ENCODE results near the gene PUS1. TPM values are rescaled to one million over a fixed set of nuclear protein-coding genes. Genes with fewer than 3 reads are reported as not detected.
"Not testable (repeated sequence)": the region's sequence is repeated elsewhere in the genome, so short reads cannot be mapped to it uniquely, and the experiment has no call there.

PUS1 gene
- total RNA-seq, 1 experiment from 2014 or later = 77.3 TPM

GRCh38 chr12:131983554-131983953 lies 54.5 kb downstream of the PUS1 start:
- Histone ChIP-seq H3K9me2 (ENCODE audit: insufficient read depth) (no peaks in the 10 kb centered on the region), H3K27me3 (ENCODE audit: insufficient read depth, low read length) (no peaks in the 10 kb centered on the region), H3K36me3 (ENCODE audit: control insufficient read depth in 1 of 2, insufficient read depth in 2 of 2, low read length in 2 of 2) (peaks cover 25 to 27% of the 10 kb centered on the region in 2 experiments; a peak in 3 of 4 replicates), H3K4me2 (ENCODE audit: low read length) (no peak overlapping the region), H3K27ac (ENCODE audit: low read depth, low read length) (no peak overlapping the region), H3K9ac (ENCODE audit: low read length) (no peak overlapping the region), H2AFZ (ENCODE audit: low read depth, low read length, poor library complexity, severe bottlenecking) (no peak overlapping the region), H3K4me3 (replicated peaks in 1 of 2; ENCODE audit: low read depth in 1 of 2, low read length in 2 of 2) (no peak overlapping the region), H3K4me1 (ENCODE audit: control insufficient read depth in 1 of 2, insufficient read depth in 2 of 2, low read length in 2 of 2) (no peaks in the 10 kb centered on the region), H4K20me1 (ENCODE audit: insufficient read depth) (no peaks in the 10 kb centered on the region), H3K79me2 (ENCODE audit: insufficient read depth, low read length) (peaks cover 20% of the 10 kb centered on the region), H3K9me3 (ENCODE audit: control insufficient read depth in 1 of 2, insufficient read depth in 1 of 2, low read depth in 1 of 2, low read length in 2 of 2) (no peaks in the 10 kb centered on the region)
- RAD21 ChIA-PET (ENCODE audit: low non-redundant PET in 1 of 2, low total read pairs in 2 of 2, uncharacterized antibody in 2 of 2, unreplicated experiment in 2 of 2) = no interaction called here
- POLR2A ChIA-PET = no interaction called here
- CTCF ChIA-PET = interaction anchor here (1.0 kb wide), 1 partner anchor 147 kb away, joined by 3 read pairs; no protein-coding TSS in a partner anchor
- no peak for DNase-seq (ENCODE audit: low read depth, low spot score)
- BruUV-seq (replicated peaks) = no TSS peak
- no peak for TF ChIP-seq EZH2phosphoT487 (IDR thresholded peaks at IDR 0.05; ENCODE audit: borderline replicate concordance)
- intact Hi-C loops (cut with micrococcal nuclease) = loop anchor here (5.0 kb wide), 1 partner anchor 1071 kb away; no protein-coding TSS in a partner anchor
- no peak for ATAC-seq

GRCh38 chr12:131984334-131984733 lies 55.3 kb downstream of the PUS1 start:
- no peaks in the 10 kb centered on the region for H3K27me3 ChIP-seq (ENCODE audit: insufficient read depth, low read length)
- H2AFZ ChIP-seq (ENCODE audit: low read depth, low read length, poor library complexity, severe bottlenecking) = no peak overlapping the region
- H3K9me2 ChIP-seq (ENCODE audit: insufficient read depth) = no peaks in the 10 kb centered on the region
- peaks cover 17% of the 10 kb centered on the region for H3K79me2 ChIP-seq (ENCODE audit: insufficient read depth, low read length)
- no peak for DNase-seq (ENCODE audit: low read depth, low spot score)
- no peaks in the 10 kb centered on the region for H4K20me1 ChIP-seq (ENCODE audit: insufficient read depth)
- no peak overlapping the region for H3K9ac ChIP-seq (ENCODE audit: low read length)
- H3K9me3 ChIP-seq (ENCODE audit: control insufficient read depth in 1 of 2, insufficient read depth in 1 of 2, low read depth in 1 of 2, low read length in 2 of 2) = no peaks in the 10 kb centered on the region
- RAD21 ChIA-PET (ENCODE audit: low non-redundant PET in 1 of 2, low total read pairs in 2 of 2, uncharacterized antibody in 2 of 2, unreplicated experiment in 2 of 2) = no interaction called here
- ATAC-seq = no peak
- POLR2A ChIA-PET = no interaction called here
- no peak for TF ChIP-seq ZNF274 (IDR thresholded peaks at IDR 0.05; ENCODE audit: low read depth, low read length)
- no peak for TF ChIP-seq YY1 (IDR thresholded peaks at IDR 0.05; ENCODE audit: extremely low read depth, insufficient replicate concordance, low read depth, low read length)
- no peak for TF ChIP-seq JUND (IDR thresholded peaks at IDR 0.05)
- TF ChIP-seq RAD21 (IDR thresholded peaks at IDR 0.05; ENCODE audit: low read depth) = no peak
- TF ChIP-seq FOSL1 (IDR thresholded peaks at IDR 0.05; ENCODE audit: low read depth) = no peak
- no peak for TF ChIP-seq REST (IDR thresholded peaks at IDR 0.05; ENCODE audit: low read depth)
- CTCF ChIA-PET = interaction anchor here (0.6 to 1.0 kb wide), 2 partner anchors 11 to 148 kb away, joined by 3 read pairs; no protein-coding TSS in a partner anchor
- peaks cover 25 to 27% of the 10 kb centered on the region in 2 experiments; a peak in 3 of 4 replicates for H3K36me3 ChIP-seq (ENCODE audit: control insufficient read depth in 1 of 2, insufficient read depth in 2 of 2, low read length in 2 of 2)
- no peak overlapping the region for H3K4me2 ChIP-seq (ENCODE audit: low read length)
- no peak overlapping the region for H3K4me3 ChIP-seq (replicated peaks in 1 of 2; ENCODE audit: low read depth in 1 of 2, low read length in 2 of 2)
- no peaks in the 10 kb centered on the region for H3K4me1 ChIP-seq (ENCODE audit: control insufficient read depth in 1 of 2, insufficient read depth in 2 of 2, low read length in 2 of 2)
- intact Hi-C loops (cut with micrococcal nuclease) = loop anchor here (5.0 kb wide), 1 partner anchor 1072 kb away; no protein-coding TSS in a partner anchor
- no peak overlapping the region for H3K27ac ChIP-seq (ENCODE audit: low read depth, low read length)
- BruUV-seq (replicated peaks) = TSS peak; percentile 19

- H3K4me3 ChIP-seq (replicated peaks in 1 of 2; ENCODE audit: low read depth in 1 of 2, low read length in 2 of 2) = not testable (repeated sequence)
- H3K36me3 ChIP-seq (ENCODE audit: control insufficient read depth in 1 of 2, insufficient read depth in 2 of 2, low read length in 2 of 2) = peaks cover 29 to 31% of the 10 kb centered on the region in 2 experiments; a peak in 3 of 4 replicates
Measured at GRCh38 chr12:131985510-131985875, 56.4 kb downstream of the PUS1 start.

More at GRCh38 chr12:131985510-131985875, 56.4 kb downstream of the PUS1 start:
- CTCF ChIA-PET; BruUV-seq (replicated peaks); H2AFZ ChIP-seq (ENCODE audit: low read depth, low read length, poor library complexity, severe bottlenecking); H3K9me2 ChIP-seq (ENCODE audit: insufficient read depth); H3K9ac ChIP-seq (ENCODE audit: low read length); H3K79me2 ChIP-seq (ENCODE audit: insufficient read depth, low read length); RAD21 ChIA-PET (ENCODE audit: low non-redundant PET in 1 of 2, low total read pairs in 2 of 2, uncharacterized antibody in 2 of 2, unreplicated experiment in 2 of 2); H3K9me3 ChIP-seq (ENCODE audit: control insufficient read depth in 1 of 2, insufficient read depth in 1 of 2, low read depth in 1 of 2, low read length in 2 of 2); H4K20me1 ChIP-seq (ENCODE audit: insufficient read depth); ATAC-seq; H3K4me2 ChIP-seq (ENCODE audit: low read length); H3K27me3 ChIP-seq (ENCODE audit: insufficient read depth, low read length); DNase-seq (ENCODE audit: low read depth, low spot score); POLR2A ChIA-PET; H3K4me1 ChIP-seq (ENCODE audit: control insufficient read depth in 1 of 2, insufficient read depth in 2 of 2, low read length in 2 of 2); intact Hi-C loops (cut with micrococcal nuclease); H3K27ac ChIP-seq (ENCODE audit: low read depth, low read length): not testable (repeated sequence)

All from HCT116 (cell line).